NOMO-1 treated with dmso at 0.1 percent for 144 hours (cell line): ENCODE measurements around the gene OR5A2.
A peak's percentile ranks its signal among the peaks of the same experiment; 100 is the strongest.
"Not testable (repeated sequence)": the region's sequence is repeated elsewhere in the genome, so short reads cannot be mapped to it uniquely, and the experiment has no call there.

Experiments used
- DNase-seq: peaks from one replicate; lab custom pipeline; 2025; ENCODE audit not compliant: unreplicated experiment; lab: John Stamatoyannopoulos, UW

The OR5A2 gene

DNA sequence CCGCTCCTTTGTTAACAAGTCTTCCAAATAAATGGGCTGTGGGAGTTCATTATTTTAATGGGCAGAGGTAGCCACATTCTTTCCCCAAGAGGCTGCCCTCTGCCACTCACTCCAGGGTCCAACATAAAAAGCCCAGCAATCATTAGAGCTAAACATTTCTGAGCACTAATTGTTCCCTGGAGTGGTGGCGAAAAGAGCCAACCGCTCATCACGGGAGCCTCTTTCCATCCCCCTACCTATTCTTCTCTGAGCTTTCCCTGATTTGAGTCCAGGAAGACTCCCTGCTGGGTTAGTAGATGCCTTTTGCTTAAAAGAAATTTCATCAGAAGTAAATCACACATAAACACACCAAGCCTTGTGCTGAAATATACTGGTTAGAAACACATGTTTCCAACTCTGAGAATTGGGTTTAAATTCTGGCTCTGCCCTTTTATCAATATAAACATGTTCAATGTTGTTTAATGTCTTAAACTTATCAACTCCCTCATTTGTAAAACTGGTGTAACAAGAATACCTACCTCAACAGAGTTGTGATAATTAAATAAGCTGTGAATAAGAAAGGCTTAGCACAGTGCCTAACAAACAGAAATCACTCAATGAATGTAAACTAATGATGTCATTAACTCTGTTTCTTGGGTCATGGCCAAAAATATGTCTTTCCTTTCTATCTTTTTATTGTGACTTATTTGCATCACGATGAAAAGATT lies at the start of gene OR5A2:
Gene OR5A2 (minus strand): TSS at position 53 of the 707 bp plus-strand sequence. CDS start 3,460 bp downstream, outside the sequence.
- no peak for DNase-seq

DNA sequence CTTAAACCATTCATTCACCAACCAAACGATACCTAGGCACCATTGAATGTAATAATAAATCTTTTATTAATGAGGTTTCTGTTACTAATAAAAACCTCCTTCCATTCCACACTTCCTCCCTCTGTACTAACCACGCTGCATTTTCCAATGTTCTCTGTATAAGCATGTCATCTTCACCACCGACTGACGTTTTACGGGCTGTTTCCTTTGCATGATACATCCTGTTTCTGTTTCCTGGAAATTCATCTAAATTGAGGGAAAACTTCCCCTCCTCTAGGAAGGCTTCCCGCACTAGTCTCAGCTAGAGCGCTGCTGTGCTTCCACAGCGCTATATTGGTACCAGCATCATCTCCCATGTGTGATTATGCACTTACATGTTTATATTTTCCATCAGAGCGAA lies 49.0 kb upstream of the OR5A2 start:
- DNase-seq: no peak

DNA sequence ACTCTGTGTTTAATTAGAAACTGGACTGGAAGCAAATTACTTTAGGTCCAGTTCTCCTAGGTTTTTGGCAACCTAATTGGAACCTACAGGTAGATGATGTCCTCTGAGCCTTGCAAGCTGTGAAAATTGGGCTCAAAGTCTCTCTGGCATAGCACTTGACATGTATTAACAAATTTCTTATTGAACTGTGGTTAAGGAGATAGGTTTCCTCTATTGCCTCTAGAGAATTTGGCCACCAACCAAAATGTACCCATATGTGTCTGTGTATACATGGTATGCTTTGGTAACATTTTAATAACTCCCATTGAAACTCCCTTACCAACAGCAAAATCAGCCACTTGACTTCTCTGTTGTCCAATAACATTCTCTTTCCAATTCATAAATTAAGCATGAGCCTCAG lies 46.8 kb upstream of the OR5A2 start, which contains the start of gene OR4D10:
Gene OR4D10 (plus strand): TSS at position 301 of the 400 bp plus-strand sequence. CDS start 4,115 bp downstream, outside the sequence.
- DNase-seq: no peak

DNA sequence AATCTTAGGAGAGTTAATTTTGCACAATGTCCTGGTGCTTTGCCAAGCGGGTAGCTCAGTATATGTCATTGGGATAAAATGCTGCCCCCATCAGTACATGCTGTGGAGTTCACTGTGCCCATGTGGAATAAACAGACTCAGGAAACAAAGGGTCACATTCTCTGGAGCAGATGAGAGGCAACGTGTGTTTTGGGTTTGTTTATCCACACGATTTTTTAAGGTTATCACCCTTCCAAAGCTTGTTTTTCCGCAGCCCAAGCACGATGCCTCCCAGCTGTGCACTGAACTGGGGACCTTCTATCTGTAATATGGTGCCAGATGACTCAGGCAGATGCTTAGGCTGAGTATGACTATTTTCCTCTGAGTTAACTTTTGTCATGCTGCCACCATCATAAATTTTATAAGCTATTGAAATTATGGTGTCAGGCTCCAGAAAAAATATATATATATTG lies 37.0 kb upstream of the OR5A2 start:
- no peak for DNase-seq

- DNase-seq: no peak
Measured at GRCh38 chr11:59459916-59460315, 33.7 kb upstream of the OR5A2 start.

- no peak for DNase-seq
Measured at GRCh38 chr11:59456661-59457060, 30.4 kb upstream of the OR5A2 start, which contains the start of gene OR4D6. OR4D6 (plus strand) TSS chr11:59456961; CDS start chr11:59456961, 0 bp downstream.

DNA sequence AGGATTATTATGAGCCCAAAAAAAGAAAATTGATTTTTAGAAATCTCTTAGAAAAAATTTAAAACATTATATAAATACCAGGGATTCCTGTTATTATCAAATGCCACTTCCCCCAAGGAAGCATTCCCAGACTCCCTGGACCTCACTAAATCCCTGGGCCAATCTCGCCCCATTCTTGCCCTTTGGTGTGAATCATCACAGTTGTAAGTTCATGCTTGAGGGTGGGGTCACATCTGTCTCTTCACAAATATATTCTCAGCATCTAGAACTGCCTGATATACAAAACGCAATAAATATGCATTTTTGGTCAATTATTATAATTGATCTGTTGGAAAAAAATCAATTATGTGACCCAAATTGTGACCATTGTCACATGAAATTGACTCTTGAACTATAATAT lies 22.3 kb upstream of the OR5A2 start:
- no peak for DNase-seq

GRCh38 chr11:59445624-59446023 lies 19.4 kb upstream of the OR5A2 start:
- not testable (repeated sequence) for DNase-seq

DNA sequence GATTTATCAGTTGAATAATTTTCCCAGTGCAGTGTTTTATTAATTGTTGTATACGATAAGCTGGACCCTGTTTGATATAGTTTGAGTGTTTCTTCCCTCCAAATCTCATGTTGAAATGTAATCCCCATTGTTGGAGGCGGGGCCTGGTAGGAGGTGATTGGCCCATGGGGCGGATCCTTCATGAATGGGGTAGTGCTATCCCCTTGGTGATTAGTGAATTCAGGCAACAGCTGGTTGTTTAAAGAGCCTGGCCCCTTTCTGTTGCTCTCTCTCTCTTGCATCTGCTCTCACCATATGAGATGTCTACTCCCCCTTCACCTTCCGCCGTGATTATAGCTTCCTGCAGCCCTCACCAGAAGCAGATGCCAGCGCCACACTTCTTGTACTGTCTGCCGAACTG lies 11.6 kb upstream of the OR5A2 start:
- DNase-seq: no peak

- no peak for DNase-seq
Measured at GRCh38 chr11:59436169-59436568, 10.0 kb upstream of the OR5A2 start, which contains the start of gene OR5A1. OR5A1 (plus strand) TSS chr11:59436469; CDS start chr11:59443169, 6,700 bp downstream.

DNA sequence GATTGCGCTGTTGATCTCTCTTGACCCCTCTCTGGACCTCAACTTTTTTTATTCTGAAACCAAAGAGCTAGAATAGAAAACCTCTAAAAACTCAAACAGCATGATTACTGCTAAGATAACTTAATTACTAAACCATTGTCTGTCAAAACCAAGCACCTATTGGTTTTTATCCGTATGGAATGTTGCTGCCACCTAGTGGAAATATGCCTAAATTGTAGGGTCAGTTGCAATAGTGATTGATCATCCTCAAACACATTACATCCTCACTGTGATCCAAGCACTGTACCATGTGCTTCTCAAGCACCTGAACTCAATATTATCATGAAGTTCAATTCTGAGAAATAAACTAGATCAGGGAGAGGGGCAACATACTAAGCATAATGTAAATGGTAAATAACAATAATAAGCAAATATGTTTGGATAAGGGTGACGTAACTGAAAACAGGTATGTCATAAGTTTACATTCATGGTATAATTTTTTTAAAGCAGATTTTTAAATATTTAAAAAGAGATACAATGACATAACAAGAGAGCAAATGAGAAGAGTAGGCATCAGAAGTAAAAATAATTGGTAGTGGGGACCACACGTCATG lies 3.8 kb upstream of the OR5A2 start:
- peak; percentile 9 for DNase-seq

DNA sequence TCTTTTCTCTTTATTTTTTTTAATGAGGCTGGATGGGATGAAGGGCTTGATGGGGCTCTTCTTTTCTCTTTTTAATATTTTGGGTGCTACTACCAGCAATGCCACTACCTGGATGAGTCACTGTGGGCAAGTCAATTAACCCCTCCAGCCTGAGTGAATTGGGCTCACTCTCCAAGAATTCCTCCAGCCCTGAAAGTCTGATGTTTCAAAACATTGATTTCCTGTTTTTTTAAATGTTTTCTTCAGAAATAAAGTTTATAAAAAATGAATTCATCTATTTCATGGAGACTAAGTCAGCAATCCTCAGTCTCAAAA lies 812 bp upstream of the OR5A2 start:
- no peak for DNase-seq

- no peak for DNase-seq
Measured at GRCh38 chr11:59425131-59425530, 1.1 kb downstream of the OR5A2 start.

DNA sequence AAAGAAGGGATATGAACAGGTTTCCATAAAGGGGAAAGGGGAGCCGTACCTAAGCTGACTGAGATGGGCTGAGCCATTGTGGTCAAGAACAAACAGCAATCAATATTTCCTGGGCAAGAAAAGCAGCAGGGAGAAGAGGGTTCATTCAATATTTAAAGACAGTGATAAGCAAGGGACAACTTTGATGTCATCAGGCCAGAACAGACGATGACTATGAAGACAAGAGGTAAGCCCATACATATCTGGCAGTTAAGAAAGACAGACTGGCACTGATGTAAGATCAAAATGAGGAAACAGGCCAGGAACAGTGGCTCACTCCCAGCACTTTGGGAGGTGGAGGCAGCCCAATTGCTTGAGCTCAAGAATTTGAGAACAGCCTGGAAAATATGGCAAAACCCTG lies 2.4 kb downstream of the OR5A2 start:
- DNase-seq: no peak

- no peak for DNase-seq
Measured at GRCh38 chr11:59418156-59418555, 8.1 kb downstream of the OR5A2 start.

GRCh38 chr11:59417023-59417422 lies 9.2 kb downstream of the OR5A2 start:
- no peak for DNase-seq

GRCh38 chr11:59416613-59417012 lies 9.6 kb downstream of the OR5A2 start:
- DNase-seq: no peak

DNA sequence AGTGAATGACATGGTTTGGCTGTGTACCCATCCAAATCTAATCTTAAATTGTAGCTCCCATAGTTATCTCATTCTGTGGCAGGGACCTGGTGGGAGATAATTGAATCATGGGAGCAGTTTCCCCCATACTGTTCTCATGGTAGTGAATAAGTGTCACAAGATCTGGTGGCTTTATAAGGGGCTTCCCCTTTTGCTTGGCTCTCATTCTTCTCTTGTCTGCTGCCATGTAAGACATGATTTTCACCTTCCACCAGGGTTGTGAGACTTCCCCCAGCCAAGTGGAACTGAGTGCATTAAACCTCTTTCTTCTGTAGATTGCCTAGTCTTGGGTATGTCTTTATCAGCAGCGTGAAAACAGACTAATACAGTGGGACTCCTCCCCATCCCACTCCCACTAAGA lies 11.1 kb downstream of the OR5A2 start:
- DNase-seq: no peak

DNA sequence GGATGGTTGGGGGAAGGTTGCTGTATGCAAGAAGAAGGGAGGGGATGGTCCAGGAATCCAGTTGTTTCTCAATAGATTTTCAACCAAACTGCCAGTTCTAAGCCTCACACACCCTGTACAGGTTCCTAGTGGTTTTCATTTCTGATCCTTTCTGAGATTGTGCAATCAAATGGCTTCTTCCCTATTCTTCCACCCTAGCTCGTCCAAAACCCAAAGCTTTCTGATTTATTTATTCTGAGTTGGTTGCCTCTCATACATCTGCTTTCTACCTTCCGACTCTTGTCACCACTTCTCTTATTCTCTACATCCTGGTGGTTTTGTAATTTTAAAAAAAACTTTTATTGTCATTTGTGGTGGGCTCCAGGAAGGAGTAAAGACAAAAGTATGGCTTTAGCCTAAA lies 12.6 kb downstream of the OR5A2 start:
- DNase-seq: peak; percentile 76

DNA sequence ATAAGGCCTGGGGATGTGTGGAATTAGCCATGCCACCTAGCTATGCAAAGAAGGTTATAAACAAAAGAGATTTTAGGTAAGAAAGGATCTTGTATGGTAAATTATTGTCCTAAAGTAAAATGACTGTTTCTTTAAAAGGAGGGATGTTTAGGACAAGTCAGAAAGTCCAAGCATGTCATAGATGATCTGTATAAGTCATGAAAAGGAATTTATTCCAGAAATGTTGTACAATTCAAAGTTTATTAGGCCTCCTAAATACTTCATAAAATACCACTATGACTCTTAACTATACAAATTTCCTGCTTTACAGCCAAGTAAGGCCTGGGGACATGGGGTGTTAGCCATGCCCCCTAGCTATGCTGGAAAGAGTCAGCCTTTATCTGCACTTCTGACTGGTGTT lies 22.7 kb downstream of the OR5A2 start:
- no peak for DNase-seq

DNA sequence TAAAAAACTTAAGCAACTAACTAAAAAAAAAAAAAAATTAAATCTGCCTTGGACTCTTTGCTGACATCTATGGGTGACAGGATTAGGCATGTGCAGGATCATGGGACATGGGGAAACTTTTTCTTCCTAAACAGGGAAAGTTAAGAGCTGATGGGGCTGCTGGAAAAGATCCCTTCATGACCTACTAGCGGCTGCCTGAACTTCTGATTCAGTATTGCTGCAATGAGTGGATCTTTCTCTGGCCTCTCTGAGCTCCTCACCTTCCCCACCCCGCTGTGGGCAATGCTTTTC lies 25.0 kb downstream of the OR5A2 start:
- DNase-seq: no peak

DNA sequence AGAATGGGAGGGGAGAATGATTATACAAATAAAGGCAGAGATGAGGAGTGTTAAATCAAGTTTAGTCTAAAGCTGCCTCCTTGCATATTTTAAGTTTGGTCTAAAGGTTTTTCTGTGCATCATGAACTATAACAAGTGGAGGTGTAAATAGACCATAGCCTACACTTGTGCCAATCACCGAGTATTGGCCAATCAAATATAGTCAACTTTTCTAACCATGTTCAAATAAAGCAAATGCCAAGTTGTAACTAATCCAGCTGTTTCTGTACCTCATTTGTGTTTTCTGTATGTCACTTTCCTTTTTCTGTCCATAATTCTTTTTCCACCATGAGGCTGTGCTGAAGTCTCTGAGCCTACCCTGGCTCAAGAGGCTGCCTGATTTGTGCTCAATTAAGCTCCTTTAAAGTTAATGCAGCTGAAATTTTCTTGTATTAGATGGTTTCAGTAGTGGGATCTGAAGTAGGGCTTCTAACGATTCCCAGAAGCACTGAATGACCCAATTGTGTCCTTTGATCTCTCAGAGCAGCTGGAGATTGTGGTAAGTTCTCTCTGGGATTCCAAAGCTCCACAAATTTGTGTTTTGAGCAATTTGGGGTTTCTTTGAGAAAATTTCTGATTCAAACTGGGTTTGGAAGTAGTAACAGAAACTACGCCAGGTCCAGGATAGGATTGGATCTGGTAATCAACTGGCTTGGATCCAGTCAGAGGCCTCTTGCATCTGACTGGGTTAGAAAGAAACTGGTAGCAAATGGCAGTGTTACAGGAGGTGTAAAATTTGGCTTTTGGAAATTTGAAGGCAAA lies 25.6 kb downstream of the OR5A2 start:
- DNase-seq: no peak
